ENCODE measurements around the gene ABO. TPM values are rescaled to one million over a fixed set of nuclear protein-coding genes. Genes with fewer than 3 reads are reported as not detected.
"Not testable (repeated sequence)": the region's sequence is repeated elsewhere in the genome, so short reads cannot be mapped to it uniquely, and the experiment has no call there.

The ABO gene
- total RNA-seq, 1 experiment from 2014 or later = 19.1 TPM

GRCh38 chr9:133254471-133254870, 20.5 kb downstream of the ABO start:
- no peak for DNase-seq (ENCODE audit: low read depth)
- in situ Hi-C loops (cut with HindIII; ENCODE audit: low pct_unique_long_range_greater_than_20kb, low sequenced_read_pairs) = no loop called here

- in situ Hi-C loops (cut with HindIII; ENCODE audit: low pct_unique_long_range_greater_than_20kb, low sequenced_read_pairs) = no loop called here
- DNase-seq (ENCODE audit: low read depth) = no peak
Measured at GRCh38 chr9:133253268-133253667, 21.7 kb downstream of the ABO start.

- peak; percentile 42 for DNase-seq (ENCODE audit: low read depth)
- in situ Hi-C loops (cut with HindIII; ENCODE audit: low pct_unique_long_range_greater_than_20kb, low sequenced_read_pairs) = no loop called here
Measured at GRCh38 chr9:133252301-133253020, 22.5 kb downstream of the ABO start.

GRCh38 chr9:133251773-133252172, 23.2 kb downstream of the ABO start:
- in situ Hi-C loops (cut with HindIII; ENCODE audit: low pct_unique_long_range_greater_than_20kb, low sequenced_read_pairs) = no loop called here
- DNase-seq (ENCODE audit: low read depth) = no peak

- in situ Hi-C loops (cut with HindIII; ENCODE audit: low pct_unique_long_range_greater_than_20kb, low sequenced_read_pairs); DNase-seq (ENCODE audit: low read depth): not testable (repeated sequence)
Measured at GRCh38 chr9:133251221-133251620, 23.8 kb downstream of the ABO start.

- no peak for DNase-seq (ENCODE audit: low read depth)
- in situ Hi-C loops (cut with HindIII; ENCODE audit: low pct_unique_long_range_greater_than_20kb, low sequenced_read_pairs) = no loop called here
Measured at GRCh38 chr9:133250741-133251170, 24.2 kb downstream of the ABO start.

GRCh38 chr9:133249337-133249736, 25.7 kb downstream of the ABO start:
- in situ Hi-C loops (cut with HindIII; ENCODE audit: low pct_unique_long_range_greater_than_20kb, low sequenced_read_pairs) = no loop called here
- DNase-seq (ENCODE audit: low read depth) = no peak

GRCh38 chr9:133248726-133249295, 26.2 kb downstream of the ABO start:
- in situ Hi-C loops (cut with HindIII; ENCODE audit: low pct_unique_long_range_greater_than_20kb, low sequenced_read_pairs) = no loop called here
- DNase-seq (ENCODE audit: low read depth) = no peak

- in situ Hi-C loops (cut with HindIII; ENCODE audit: low pct_unique_long_range_greater_than_20kb, low sequenced_read_pairs) = no loop called here
- no peak for DNase-seq (ENCODE audit: low read depth)
Measured at GRCh38 chr9:133247632-133248031, 27.4 kb downstream of the ABO start.

GRCh38 chr9:133246991-133247390, 28.0 kb downstream of the ABO start:
- in situ Hi-C loops (cut with HindIII; ENCODE audit: low pct_unique_long_range_greater_than_20kb, low sequenced_read_pairs) = no loop called here
- DNase-seq (ENCODE audit: low read depth) = no peak

- DNase-seq (ENCODE audit: low read depth) = no peak
- in situ Hi-C loops (cut with HindIII; ENCODE audit: low pct_unique_long_range_greater_than_20kb, low sequenced_read_pairs) = no loop called here
Measured at GRCh38 chr9:133246562-133246961, 28.4 kb downstream of the ABO start.

GRCh38 chr9:133242991-133243390, 32.0 kb downstream of the ABO start:
- DNase-seq (ENCODE audit: low read depth) = no peak
- in situ Hi-C loops (cut with HindIII; ENCODE audit: low pct_unique_long_range_greater_than_20kb, low sequenced_read_pairs) = no loop called here

- no peak for DNase-seq (ENCODE audit: low read depth)
- in situ Hi-C loops (cut with HindIII; ENCODE audit: low pct_unique_long_range_greater_than_20kb, low sequenced_read_pairs) = no loop called here
Measured at GRCh38 chr9:133242241-133242640, 32.8 kb downstream of the ABO start.

GRCh38 chr9:133239533-133240090, 35.4 kb downstream of the ABO start:
- no peak for DNase-seq (ENCODE audit: low read depth)
- in situ Hi-C loops (cut with HindIII; ENCODE audit: low pct_unique_long_range_greater_than_20kb, low sequenced_read_pairs) = no loop called here

GRCh38 chr9:133238851-133239532, 36.0 kb downstream of the ABO start:
- in situ Hi-C loops (cut with HindIII; ENCODE audit: low pct_unique_long_range_greater_than_20kb, low sequenced_read_pairs) = no loop called here
- no peak for DNase-seq (ENCODE audit: low read depth)

GRCh38 chr9:133238272-133238850, 36.6 kb downstream of the ABO start:
- in situ Hi-C loops (cut with HindIII; ENCODE audit: low pct_unique_long_range_greater_than_20kb, low sequenced_read_pairs) = no loop called here
- no peak for DNase-seq (ENCODE audit: low read depth)

GRCh38 chr9:133237035-133237731, 37.8 kb downstream of the ABO start:
- no peak for DNase-seq (ENCODE audit: low read depth)
- in situ Hi-C loops (cut with HindIII; ENCODE audit: low pct_unique_long_range_greater_than_20kb, low sequenced_read_pairs) = no loop called here

GRCh38 chr9:133236291-133237034, 38.5 kb downstream of the ABO start:
- in situ Hi-C loops (cut with HindIII; ENCODE audit: low pct_unique_long_range_greater_than_20kb, low sequenced_read_pairs); DNase-seq (ENCODE audit: low read depth): not testable (repeated sequence)
